Astrocyte (in vitro differentiated cells and primary cell): ENCODE measurements around the gene HIC1. TPM values are rescaled to one million over a fixed set of nuclear protein-coding genes. Genes with fewer than 3 reads are reported as not detected.

Experiments used
- DNase-seq: peaks from one replicate; pipeline ENCODE4 v3.0.0-alpha.2; 2010; ENCODE audit warnings: low read depth
- FAIRE-seq: peaks from 2 replicates; lab custom pipeline; 2011; peaks lifted over from hg19 to GRCh38; lab: Jason Lieb, UNC
- H2AFZ ChIP-seq: 2 replicates; pipeline ENCODE4 v1.6.0; 2012; ENCODE audit warnings: low read depth, low read length, inconsistent platforms
- H3K27ac ChIP-seq: 2 replicates; pipeline ENCODE4 v1.5.1; 2011; ENCODE audit warnings: low read depth, low read length, inconsistent platforms
- H3K27me3 ChIP-seq: 2 replicates; pipeline ENCODE4 v1.6.0; 2011; ENCODE audit warnings: low read length, inconsistent platforms; ENCODE audit not compliant: insufficient read depth
- H3K36me3 ChIP-seq: 2 replicates; pipeline ENCODE4 v1.5.1; 2011; ENCODE audit warnings: low read length, inconsistent platforms; ENCODE audit not compliant: insufficient read depth
- H3K4me1 ChIP-seq: 2 replicates; pipeline ENCODE4 v1.5.1; 2011; ENCODE audit warnings: low read length, inconsistent platforms; ENCODE audit not compliant: insufficient read depth
- H3K4me2 ChIP-seq: 2 replicates; pipeline ENCODE4 v1.6.0; 2012; ENCODE audit warnings: low read length, inconsistent platforms
- H3K4me3 ChIP-seq: 2 replicates; pipeline ENCODE4 v1.5.1; 2011; ENCODE audit warnings: low read depth, mild to moderate bottlenecking, low read length, inconsistent platforms; ENCODE audit not compliant: insufficient read depth
- H3K79me2 ChIP-seq: 2 replicates; pipeline ENCODE4 v1.6.0; 2012; ENCODE audit warnings: mild to moderate bottlenecking, low read length, inconsistent platforms; ENCODE audit not compliant: insufficient read depth
- H3K9ac ChIP-seq: 2 replicates; pipeline ENCODE4 v1.6.0; 2012; ENCODE audit warnings: mild to moderate bottlenecking, low read length, inconsistent platforms
- H3K9me3 ChIP-seq: 2 replicates; pipeline ENCODE4 v1.5.1; 2012; ENCODE audit warnings: low read depth, mild to moderate bottlenecking, low read length, inconsistent platforms; ENCODE audit not compliant: insufficient read depth
- H4K20me1 ChIP-seq: 2 replicates; pipeline ENCODE4 v1.6.0; 2012; ENCODE audit warnings: low read length, inconsistent platforms; ENCODE audit not compliant: insufficient read depth
- H3K27ac Mint-ChIP-seq: one replicate; pipeline ENCODE4 v1.8.0; 2021; ENCODE audit warnings: mild to moderate bottlenecking, mixed read lengths; ENCODE audit not compliant: unreplicated experiment
- H3K27me3 Mint-ChIP-seq: one replicate; pipeline ENCODE4 v1.8.0; 2021; ENCODE audit warnings: low read depth, mixed read lengths; ENCODE audit not compliant: unreplicated experiment
- H3K36me3 Mint-ChIP-seq: one replicate; pipeline ENCODE4 v1.8.0; 2021; ENCODE audit warnings: low read depth, mixed read lengths; ENCODE audit not compliant: unreplicated experiment
- H3K4me1 Mint-ChIP-seq: one replicate; pipeline ENCODE4 v1.8.0; 2021; ENCODE audit warnings: low read depth, mixed read lengths; ENCODE audit not compliant: unreplicated experiment
- H3K4me3 Mint-ChIP-seq: one replicate; pipeline ENCODE4 v1.8.0; 2021; ENCODE audit warnings: mild to moderate bottlenecking, moderate library complexity, mixed read lengths; ENCODE audit not compliant: unreplicated experiment
- H3K9me3 Mint-ChIP-seq: one replicate; pipeline ENCODE4 v1.8.0; 2021; ENCODE audit warnings: mild to moderate bottlenecking, mixed read lengths; ENCODE audit not compliant: unreplicated experiment
- CTCF ChIP-seq: IDR thresholded peaks from 2 replicates; pipeline ENCODE4 v1.5.1; 2011; ENCODE audit warnings: low read depth, mild to moderate bottlenecking, inconsistent platforms, low read length, moderate library complexity; ENCODE audit not compliant: insufficient read depth
- EZH2 ChIP-seq: IDR thresholded peaks from 2 replicates; pipeline ENCODE4 v1.6.1; 2012; ENCODE audit warnings: mild to moderate bottlenecking, low read length, inconsistent platforms; ENCODE audit not compliant: insufficient read depth
- total RNA-seq: library from RNA; stranded (reverse); gene quantifications from 2 replicates; pipeline ENCODE4 v1.2.1, GENCODE V29; 2021

The HIC1 gene
- total RNA-seq, 1 donor from 2014 or later = 9.0 TPM

- H3K27ac ChIP-seq = no peak overlapping the region
- Mint-ChIP-seq H3K9me3 (peaks cover 2% of the 10 kb centered on the region), H3K27ac (peak overlapping the region; percentile 62), H3K4me3 (no peak overlapping the region), H3K27me3 (peaks cover 4% of the 10 kb centered on the region), H3K4me1 (peaks cover 8% of the 10 kb centered on the region), H3K36me3 (no peaks in the 10 kb centered on the region)
- no peak overlapping the region for H2AFZ ChIP-seq
- FAIRE-seq (no peak), DNase-seq (no peak)
- H3K4me3 ChIP-seq = no peak overlapping the region
- no peak overlapping the region for H3K4me2 ChIP-seq
- no peak overlapping the region for H3K9ac ChIP-seq
- peaks cover 25% of the 10 kb centered on the region for H3K4me1 ChIP-seq
- no peaks in the 10 kb centered on the region for H3K9me3 ChIP-seq
- no peaks in the 10 kb centered on the region for H3K36me3 ChIP-seq
- H3K27me3 ChIP-seq = no peaks in the 10 kb centered on the region
- TF ChIP-seq CTCF = no peak
- TF ChIP-seq EZH2 = no peak
- H3K79me2 ChIP-seq = peaks cover 26% of the 10 kb centered on the region
- H4K20me1 ChIP-seq = peaks cover 21% of the 10 kb centered on the region
Observed at GRCh38 chr17:2051933-2052559, 2.9 kb upstream of the HIC1 start.

GRCh38 chr17:2053380-2054261 lies 1.3 kb upstream of the HIC1 start:
- Histone ChIP-seq H3K4me2 (peak overlapping the region; percentile 86), H4K20me1 (peaks cover 34% of the 10 kb centered on the region), H3K4me1 (peaks cover 29% of the 10 kb centered on the region), H2AFZ (peak overlapping the region; percentile 27), H3K27me3 (no peaks in the 10 kb centered on the region), H3K9me3 (no peaks in the 10 kb centered on the region), H3K36me3 (no peaks in the 10 kb centered on the region), H3K79me2 (peaks cover 42% of the 10 kb centered on the region), H3K27ac (peak overlapping the region; percentile 60), H3K9ac (peak overlapping the region; percentile 93), H3K4me3 (peak overlapping the region; percentile 78)
- Mint-ChIP-seq H3K27ac (peak overlapping the region; percentile 66), H3K4me1 (peaks cover 8% of the 10 kb centered on the region), H3K9me3 (peaks cover 2% of the 10 kb centered on the region), H3K36me3 (peaks cover 4% of the 10 kb centered on the region), H3K27me3 (peaks cover 2% of the 10 kb centered on the region), H3K4me3 (peak overlapping the region; percentile 78)
- DNase-seq (no peak), FAIRE-seq (no peak)
- no peak for TF ChIP-seq EZH2
- no peak for TF ChIP-seq CTCF

- Histone ChIP-seq H3K9ac (peak overlapping the region; percentile 93), H3K36me3 (no peaks in the 10 kb centered on the region), H3K9me3 (no peaks in the 10 kb centered on the region), H3K27ac (peak overlapping the region; percentile 60), H3K4me2 (peak overlapping the region; percentile 86), H3K4me1 (peaks cover 25% of the 10 kb centered on the region), H3K4me3 (peak overlapping the region; percentile 78), H3K27me3 (no peaks in the 10 kb centered on the region), H4K20me1 (peaks cover 35% of the 10 kb centered on the region), H2AFZ (peak overlapping the region; percentile 27), H3K79me2 (peaks cover 47% of the 10 kb centered on the region)
- peak overlapping the region; percentile 78 for H3K4me3 Mint-ChIP-seq
- H3K4me1 Mint-ChIP-seq = peaks cover 4% of the 10 kb centered on the region
- H3K27me3 Mint-ChIP-seq = peaks cover 2% of the 10 kb centered on the region
- H3K27ac Mint-ChIP-seq = no peak overlapping the region
- DNase-seq = no peak
- TF ChIP-seq EZH2 (no peak), CTCF (no peak)
- peaks cover 4% of the 10 kb centered on the region for H3K36me3 Mint-ChIP-seq
- no peak for FAIRE-seq
- H3K9me3 Mint-ChIP-seq = peaks cover 2% of the 10 kb centered on the region
Observed at GRCh38 chr17:2054262-2054511, 716 bp upstream of the HIC1 start.
